GM23248 (cell line): Measurements from ENCODE around the gene HAPLN1.

Experiments
- EZH2 ChIP-seq: fragments of 200-600 bp; sonication (generic); IDR thresholded peaks from 2 replicates; pipeline ENCODE4 v1.6.1; 2018; ENCODE audit warnings: antibody characterized with exemption, mild to moderate bottlenecking; ENCODE audit not compliant: insufficient read depth, poor library complexity, severe bottlenecking
- EZH2phosphoT487 ChIP-seq: fragments of 200-600 bp; sonication (generic); IDR thresholded peaks from 2 replicates; pipeline ENCODE4 v1.6.1; 2018; ENCODE audit warnings: antibody characterized with exemption, moderate library complexity, mild to moderate bottlenecking, low read depth; ENCODE audit not compliant: insufficient read depth

- TF ChIP-seq EZH2phosphoT487 (no peak), EZH2 (no peak)
These were observed 21.4 kb upstream of the HAPLN1 start for GRCh38 chr5:83742089-83742488.
